ENCODE data around the gene TUBA1B. TPM values are rescaled to one million over a fixed set of nuclear protein-coding genes. Genes with fewer than 3 reads are reported as not detected.

The TUBA1B gene

GRCh38 chr12:49084438-49084837, 46.8 kb downstream of the TUBA1B start:
- no CpG with 5 or more reads among the region's 3 CpGs for WGBS, 2 donors (ENCODE audit: extremely low coverage in 2 of 2, insufficient read length in 2 of 2, insufficient replicate concordance in 1 of 2)

GRCh38 chr12:49079793-49080192, 51.4 kb downstream of the TUBA1B start:
- no peak overlapping the region for H3K18ac ChIP-seq (ENCODE audit: low read length)
- no peaks in the 10 kb centered on the region for H3K4me1 ChIP-seq (ENCODE audit: control insufficient read depth in 2 of 2, insufficient read depth in 1 of 2, low read depth in 1 of 2, low read length in 2 of 2)
- no peak overlapping the region for H3K27ac ChIP-seq (replicated peaks; ENCODE audit: low read length)
- H2BK5ac ChIP-seq (ENCODE audit: low read length), result no peak overlapping the region
- no peak overlapping the region for H2BK120ac ChIP-seq (ENCODE audit: low read depth, low read length)
- peaks cover 0 to 15% (median 0%) of the 10 kb centered on the region in 3 experiments for H3K27me3 ChIP-seq (ENCODE audit: control insufficient read depth in 3 of 3, insufficient read depth in 3 of 3, low read depth in 1 of 3, low read length in 3 of 3)
- DNase-seq (ENCODE audit: low spot score), result no peak
- no peak overlapping the region for H2BK15ac ChIP-seq (ENCODE audit: low read length)
- no peak overlapping the region for H3K14ac ChIP-seq (ENCODE audit: low read length)
- no peak overlapping the region for H2BK12ac ChIP-seq (ENCODE audit: low read length)
- H3K23ac ChIP-seq (ENCODE audit: low read depth, low read length, poor library complexity), result no peak overlapping the region
- H3K4ac ChIP-seq (ENCODE audit: low read length), result no peak overlapping the region
- no peak overlapping the region for H2AK5ac ChIP-seq (ENCODE audit: low read depth, low read length)
- no peak overlapping the region for H2AFZ ChIP-seq (ENCODE audit: low read length)
- no peak overlapping the region for H4K8ac ChIP-seq (ENCODE audit: low read depth, low read length)
- no peak overlapping the region for H3K4me2 ChIP-seq (ENCODE audit: insufficient read depth, low read length, poor library complexity, severe bottlenecking)
- H3K9ac ChIP-seq (ENCODE audit: low read depth, low read length, poor library complexity), result no peak overlapping the region
- H3K4me3 ChIP-seq (ENCODE audit: low read length in 2 of 2), result no peak overlapping the region
- H4K91ac ChIP-seq (ENCODE audit: low read depth, low read length, poor library complexity), result no peak overlapping the region
- WGBS, 2 donors (ENCODE audit: extremely low coverage in 2 of 2, insufficient read length in 2 of 2, insufficient replicate concordance in 1 of 2), result no CpG with 5 or more reads among the region's 1 CpG
- H3K9me3 ChIP-seq (replicated peaks in 1 of 2; ENCODE audit: control insufficient read depth in 2 of 2, insufficient read depth in 1 of 2, low read depth in 1 of 2, low read length in 2 of 2), result no peaks in the 10 kb centered on the region
- no peaks in the 10 kb centered on the region for H3K79me1 ChIP-seq (ENCODE audit: low read depth, low read length)
- no peaks in the 10 kb centered on the region for H3K36me3 ChIP-seq (replicated peaks in 1 of 2; ENCODE audit: control insufficient read depth in 2 of 2, insufficient read depth in 2 of 2, low read length in 2 of 2)

More at GRCh38 chr12:49084438-49084837, 46.8 kb downstream of the TUBA1B start:
- Histone ChIP-seq H2BK5ac (ENCODE audit: low read length) (no peak overlapping the region), H3K9me3 (replicated peaks in 1 of 2; ENCODE audit: control insufficient read depth in 2 of 2, insufficient read depth in 1 of 2, low read depth in 1 of 2, low read length in 2 of 2) (no peaks in the 10 kb centered on the region), H2BK120ac (ENCODE audit: low read depth, low read length) (no peak overlapping the region), H2BK15ac (ENCODE audit: low read length) (no peak overlapping the region), H3K27ac (replicated peaks; ENCODE audit: low read length) (no peak overlapping the region), H2AK5ac (ENCODE audit: low read depth, low read length) (no peak overlapping the region), H3K18ac (ENCODE audit: low read length) (no peak overlapping the region), H4K91ac (ENCODE audit: low read depth, low read length, poor library complexity) (no peak overlapping the region), H3K79me1 (ENCODE audit: low read depth, low read length) (no peaks in the 10 kb centered on the region), H3K4me1 (ENCODE audit: control insufficient read depth in 2 of 2, insufficient read depth in 1 of 2, low read depth in 1 of 2, low read length in 2 of 2) (peaks cover 2 to 6% of the 10 kb centered on the region in 2 donors), H3K4me3 (ENCODE audit: low read length in 2 of 2) (no peak overlapping the region), H3K27me3 (ENCODE audit: control insufficient read depth in 3 of 3, insufficient read depth in 3 of 3, low read depth in 1 of 3, low read length in 3 of 3) (peaks cover 10 to 38% (median 22%) of the 10 kb centered on the region in 3 experiments), H2AFZ (ENCODE audit: low read length) (no peak overlapping the region), H3K9ac (ENCODE audit: low read depth, low read length, poor library complexity) (no peak overlapping the region), H2BK12ac (ENCODE audit: low read length) (no peak overlapping the region), H3K36me3 (replicated peaks in 1 of 2; ENCODE audit: control insufficient read depth in 2 of 2, insufficient read depth in 2 of 2, low read length in 2 of 2) (no peaks in the 10 kb centered on the region), H3K23ac (ENCODE audit: low read depth, low read length, poor library complexity) (no peak overlapping the region), H3K4me2 (ENCODE audit: insufficient read depth, low read length, poor library complexity, severe bottlenecking) (no peak overlapping the region), H3K4ac (ENCODE audit: low read length) (no peak overlapping the region), H4K8ac (ENCODE audit: low read depth, low read length) (no peak overlapping the region), H3K14ac (ENCODE audit: low read length) (no peak overlapping the region)
- DNase-seq (ENCODE audit: low spot score), result no peak

Small RNA genes within 50 kb of the gene (small RNA-seq; reads per million reads assigned to genes)
- not detected for gene RF00019 (ENCODE audit: insufficient read depth)
